ENCODE data around the gene GYG1. TPM values are rescaled to one million over a fixed set of nuclear protein-coding genes. Genes with fewer than 3 reads are reported as not detected.

The GYG1 gene
- total and polyA plus RNA-seq, 2 experiments from 2014 or later = 11.2 to 47.8 TPM

DNA sequence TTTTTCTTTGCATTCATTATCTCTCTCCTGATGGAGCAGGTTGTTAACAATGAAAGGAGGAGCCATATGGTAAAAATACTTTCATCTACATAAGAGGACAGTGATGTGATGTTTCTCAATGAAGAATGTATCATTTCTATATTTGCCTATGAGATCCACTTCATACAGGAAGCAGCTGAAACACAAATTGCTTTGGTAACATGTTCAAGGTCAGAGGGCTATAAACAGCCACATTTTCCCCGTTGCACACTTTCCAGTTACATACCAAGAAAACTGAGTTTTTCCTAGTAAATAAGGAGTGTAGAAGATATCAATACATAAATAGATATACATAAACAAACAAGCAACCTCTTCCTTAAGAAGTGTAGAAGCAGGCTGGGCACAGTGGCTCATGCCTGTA, 32.6 kb upstream of the GYG1 start:
- no peak for DNase-seq (ENCODE audit: low read depth in 1 of 2, low spot score in 1 of 2)
- H3K9me3 ChIP-seq (ENCODE audit: low read depth) = no peaks in the 10 kb centered on the region
- H3K4me3 ChIP-seq = no peak overlapping the region
- TF ChIP-seq, protein P1, sequence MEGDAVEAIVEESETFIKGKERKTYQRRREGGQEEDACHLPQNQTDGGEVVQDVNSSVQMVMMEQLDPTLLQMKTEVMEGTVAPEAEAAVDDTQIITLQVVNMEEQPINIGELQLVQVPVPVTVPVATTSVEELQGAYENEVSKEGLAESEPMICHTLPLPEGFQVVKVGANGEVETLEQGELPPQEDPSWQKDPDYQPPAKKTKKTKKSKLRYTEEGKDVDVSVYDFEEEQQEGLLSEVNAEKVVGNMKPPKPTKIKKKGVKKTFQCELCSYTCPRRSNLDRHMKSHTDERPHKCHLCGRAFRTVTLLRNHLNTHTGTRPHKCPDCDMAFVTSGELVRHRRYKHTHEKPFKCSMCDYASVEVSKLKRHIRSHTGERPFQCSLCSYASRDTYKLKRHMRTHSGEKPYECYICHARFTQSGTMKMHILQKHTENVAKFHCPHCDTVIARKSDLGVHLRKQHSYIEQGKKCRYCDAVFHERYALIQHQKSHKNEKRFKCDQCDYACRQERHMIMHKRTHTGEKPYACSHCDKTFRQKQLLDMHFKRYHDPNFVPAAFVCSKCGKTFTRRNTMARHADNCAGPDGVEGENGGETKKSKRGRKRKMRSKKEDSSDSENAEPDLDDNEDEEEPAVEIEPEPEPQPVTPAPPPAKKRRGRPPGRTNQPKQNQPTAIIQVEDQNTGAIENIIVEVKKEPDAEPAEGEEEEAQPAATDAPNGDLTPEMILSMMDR (IDR thresholded peaks at IDR 0.05; ENCODE audit: low read depth, low read length) = no peak
- peaks cover 5% of the 10 kb centered on the region for H3K4me1 ChIP-seq (ENCODE audit: low read depth)
- H3K36me3 ChIP-seq = no peaks in the 10 kb centered on the region
- no peak overlapping the region for H3K27ac ChIP-seq
- H3K27me3 ChIP-seq = no peaks in the 10 kb centered on the region

DNA sequence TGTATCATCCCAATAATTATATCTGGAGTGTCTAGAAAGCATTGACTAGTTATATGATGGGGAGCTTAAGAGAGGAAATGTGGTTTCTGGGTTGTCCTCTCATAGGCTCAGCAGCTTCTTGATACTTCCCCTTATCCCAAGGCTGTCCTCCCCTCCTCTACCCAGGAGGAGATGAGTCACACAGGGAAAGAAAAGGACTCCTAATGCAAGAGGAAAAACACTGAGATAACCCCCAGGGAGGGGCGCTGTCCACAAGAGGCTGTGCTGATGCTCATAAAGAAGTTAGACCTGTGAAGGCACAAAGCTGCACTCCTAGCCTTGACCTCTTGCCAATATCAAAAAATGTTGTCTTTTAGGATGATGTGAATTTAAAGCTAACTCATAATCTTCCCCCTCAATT, 28.8 kb upstream of the GYG1 start:
- TF ChIP-seq, protein P1 (IDR thresholded peaks at IDR 0.05; ENCODE audit: low read depth, low read length) = peak; percentile 50
- no peaks in the 10 kb centered on the region for H3K4me1 ChIP-seq (ENCODE audit: low read depth)
- H3K27me3 ChIP-seq = no peaks in the 10 kb centered on the region
- peak; percentile 32 to 93 for DNase-seq (ENCODE audit: low read depth in 1 of 2, low spot score in 1 of 2)
- H3K9me3 ChIP-seq (ENCODE audit: low read depth) = no peaks in the 10 kb centered on the region
- no peaks in the 10 kb centered on the region for H3K36me3 ChIP-seq
- H3K27ac ChIP-seq = no peak overlapping the region
- no peak overlapping the region for H3K4me3 ChIP-seq

DNA sequence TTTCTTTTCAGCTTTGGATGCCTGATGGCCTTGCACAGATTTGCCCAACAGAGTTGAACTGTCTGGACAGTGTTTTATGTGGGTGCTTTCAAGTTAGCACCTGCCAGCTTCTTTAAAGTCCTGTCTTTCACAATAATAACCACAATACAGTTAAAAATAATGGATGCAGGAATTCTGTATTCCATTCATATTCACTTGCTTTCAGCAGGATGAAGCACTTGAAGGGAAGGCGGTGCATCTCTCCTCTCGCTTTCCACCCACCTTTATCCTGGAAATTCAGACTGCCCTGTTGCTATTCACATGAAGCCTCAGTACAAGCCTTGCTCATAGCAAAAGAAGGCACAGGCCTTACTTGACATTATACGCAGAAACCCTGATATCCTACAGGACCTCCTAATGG, 26.5 kb upstream of the GYG1 start:
- Histone ChIP-seq H3K27me3 (no peaks in the 10 kb centered on the region), H3K9me3 (ENCODE audit: low read depth) (no peaks in the 10 kb centered on the region), H3K4me1 (ENCODE audit: low read depth) (no peaks in the 10 kb centered on the region), H3K36me3 (no peaks in the 10 kb centered on the region), H3K4me3 (no peak overlapping the region), H3K27ac (no peak overlapping the region)
- no peak for DNase-seq (ENCODE audit: low read depth in 1 of 2, low spot score in 1 of 2)
- TF ChIP-seq, protein P1 (IDR thresholded peaks at IDR 0.05; ENCODE audit: low read depth, low read length) = no peak

DNA sequence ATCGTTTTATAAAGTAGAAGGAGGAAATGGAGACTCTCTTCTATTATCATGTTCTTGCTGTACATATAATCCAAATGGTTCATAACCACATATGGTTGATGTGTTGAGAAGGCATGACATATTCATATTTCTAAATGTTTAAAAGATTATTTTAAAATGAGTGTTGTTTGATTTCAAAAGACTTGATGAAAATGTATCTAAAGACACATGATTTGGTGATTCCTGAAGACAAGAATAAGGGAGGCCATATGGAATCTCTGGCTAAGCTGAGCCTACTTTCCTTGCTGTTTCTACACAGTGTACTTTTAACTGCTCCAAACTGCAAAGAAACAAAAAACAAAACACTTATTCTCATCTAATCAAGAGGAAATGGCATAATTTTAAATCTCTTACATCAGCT, 23.0 kb upstream of the GYG1 start:
- Histone ChIP-seq H3K36me3 (no peaks in the 10 kb centered on the region), H3K27me3 (no peaks in the 10 kb centered on the region), H3K27ac (no peak overlapping the region), H3K9me3 (ENCODE audit: low read depth) (no peaks in the 10 kb centered on the region), H3K4me3 (no peak overlapping the region), H3K4me1 (ENCODE audit: low read depth) (no peaks in the 10 kb centered on the region)
- no peak for DNase-seq (ENCODE audit: low read depth in 1 of 2, low spot score in 1 of 2)
- TF ChIP-seq, protein P1 (IDR thresholded peaks at IDR 0.05; ENCODE audit: low read depth, low read length) = no peak

DNA sequence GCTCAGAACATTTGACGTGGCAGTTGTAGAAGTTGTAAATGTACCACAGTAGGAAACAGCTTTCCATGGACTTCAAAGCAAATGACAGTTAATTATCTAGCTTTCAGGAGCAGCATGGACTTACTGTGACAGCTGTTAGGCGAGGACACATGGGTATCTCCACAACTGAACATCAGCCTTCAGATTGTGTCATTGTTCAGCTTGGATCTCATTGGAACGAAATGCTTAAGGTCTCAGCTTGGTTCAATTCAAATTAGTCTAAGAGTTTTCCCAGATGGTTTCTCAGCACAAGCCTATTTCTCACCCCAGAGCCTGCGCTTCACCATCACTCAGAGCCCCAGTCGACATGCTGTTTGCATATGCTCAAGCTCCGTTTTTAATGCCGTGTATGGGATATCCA, 21.1 kb upstream of the GYG1 start:
- no peak overlapping the region for H3K4me3 ChIP-seq
- no peaks in the 10 kb centered on the region for H3K36me3 ChIP-seq
- no peaks in the 10 kb centered on the region for H3K27me3 ChIP-seq
- no peak for DNase-seq (ENCODE audit: low read depth in 1 of 2, low spot score in 1 of 2)
- no peak overlapping the region for H3K27ac ChIP-seq
- H3K9me3 ChIP-seq (ENCODE audit: low read depth) = no peaks in the 10 kb centered on the region
- TF ChIP-seq, protein P1 (IDR thresholded peaks at IDR 0.05; ENCODE audit: low read depth, low read length) = no peak
- H3K4me1 ChIP-seq (ENCODE audit: low read depth) = no peaks in the 10 kb centered on the region

Data from cardiac muscle cell (in vitro differentiated cells and primary cell).